Measurements from ENCODE around the gene GPER1.
"Not testable (repeated sequence)": the region's sequence is repeated elsewhere in the genome, so short reads cannot be mapped to it uniquely, and the experiment has no call there.

Gene GPER1

GRCh38 chr7:1070544-1071011 is 17.3 kb upstream of the GPER1 start:
- no peak for DNase-seq (ENCODE audit: low spot score)

- DNase-seq (ENCODE audit: low spot score): no peak
These were observed 16.1 kb upstream of the GPER1 start for GRCh38 chr7:1071731-1072254.

GRCh38 chr7:1073142-1073977 is 14.6 kb upstream of the GPER1 start:
- DNase-seq (ENCODE audit: low spot score): no peak

- DNase-seq (ENCODE audit: low spot score): not testable (repeated sequence)
These were observed 13.9 kb upstream of the GPER1 start for GRCh38 chr7:1074018-1074417.

GRCh38 chr7:1074593-1075431 is 13.1 kb upstream of the GPER1 start:
- DNase-seq (ENCODE audit: low spot score): no peak

GRCh38 chr7:1076184-1077072 is 11.5 kb upstream of the GPER1 start:
- no peak for DNase-seq (ENCODE audit: low spot score)

- DNase-seq (ENCODE audit: low spot score): no peak
These were observed 9.4 kb upstream of the GPER1 start for GRCh38 chr7:1078519-1078918.

GRCh38 chr7:1078985-1079384 is 8.9 kb upstream of the GPER1 start:
- DNase-seq (ENCODE audit: low spot score): no peak

- DNase-seq (ENCODE audit: low spot score): no peak
These were observed 8.4 kb upstream of the GPER1 start for GRCh38 chr7:1079546-1079945.

- DNase-seq (ENCODE audit: low spot score): no peak
These were observed 7.5 kb upstream of the GPER1 start for GRCh38 chr7:1080252-1080920.

GRCh38 chr7:1080921-1081255 is 7.0 kb upstream of the GPER1 start:
- DNase-seq (ENCODE audit: low spot score): no peak

- no peak for DNase-seq (ENCODE audit: low spot score)
These were observed 6.6 kb upstream of the GPER1 start for GRCh38 chr7:1081336-1081735.

- no peak for DNase-seq (ENCODE audit: low spot score)
These were observed 5.9 kb upstream of the GPER1 start for GRCh38 chr7:1081931-1082401.

GRCh38 chr7:1083729-1084657 is 3.9 kb upstream of the GPER1 start:
- no peak for DNase-seq (ENCODE audit: low spot score)

- no peak for DNase-seq (ENCODE audit: low spot score)
These were observed 2.6 kb upstream of the GPER1 start for GRCh38 chr7:1085266-1085665.

GRCh38 chr7:1085910-1086421 is 1.9 kb upstream of the GPER1 start:
- no peak for DNase-seq (ENCODE audit: low spot score)

GRCh38 chr7:1086588-1087464 is 1.1 kb upstream of the GPER1 start:
- DNase-seq (ENCODE audit: low spot score): peak; percentile 99

GRCh38 chr7:1087465-1087814 is 473 bp upstream of the GPER1 start:
- DNase-seq (ENCODE audit: low spot score): no peak

GRCh38 chr7:1090236-1090635 is 2.3 kb downstream of the GPER1 start:
- DNase-seq (ENCODE audit: low spot score): no peak
